HG02970 (cell line): ENCODE results near the gene HSPA12A.
"Not testable (repeated sequence)": the region's sequence is repeated elsewhere in the genome, so short reads cannot be mapped to it uniquely, and the experiment has no call there.

ENCODE experiments used
- ATAC-seq: cut with Tn5 transposase; IDR thresholded peaks from one replicate; pipeline ENCODE4 v1.9.1; 2021; ENCODE audit warnings: mild to moderate bottlenecking, moderate library complexity, moderate number of reproducible peaks; ENCODE audit not compliant: unreplicated experiment, low FRiP score

The HSPA12A gene

GRCh38 chr10:116719804-116720203, 22.6 kb downstream of the HSPA12A start:
- no peak for ATAC-seq

GRCh38 chr10:116718058-116718457, 24.3 kb downstream of the HSPA12A start:
- ATAC-seq: no peak

GRCh38 chr10:116716381-116716780, 26.0 kb downstream of the HSPA12A start:
- no peak for ATAC-seq

- no peak for ATAC-seq
Observed at GRCh38 chr10:116715839-116716377, 26.5 kb downstream of the HSPA12A start.

GRCh38 chr10:116715341-116715740, 27.0 kb downstream of the HSPA12A start:
- ATAC-seq: no peak

- ATAC-seq: no peak
Observed at GRCh38 chr10:116713846-116714245, 28.5 kb downstream of the HSPA12A start.

GRCh38 chr10:116712989-116713543, 29.3 kb downstream of the HSPA12A start:
- ATAC-seq: no peak

- no peak for ATAC-seq
Observed at GRCh38 chr10:116712519-116712918, 29.8 kb downstream of the HSPA12A start.

GRCh38 chr10:116711803-116712202, 30.6 kb downstream of the HSPA12A start:
- ATAC-seq: not testable (repeated sequence)

GRCh38 chr10:116710076-116710475, 32.3 kb downstream of the HSPA12A start:
- ATAC-seq: no peak

- ATAC-seq: no peak
Observed at GRCh38 chr10:116708877-116709276, 33.5 kb downstream of the HSPA12A start.

GRCh38 chr10:116708391-116708821, 34.0 kb downstream of the HSPA12A start:
- no peak for ATAC-seq

GRCh38 chr10:116707981-116708380, 34.4 kb downstream of the HSPA12A start:
- ATAC-seq: no peak

- ATAC-seq: no peak
Observed at GRCh38 chr10:116706281-116706680, 36.1 kb downstream of the HSPA12A start.

GRCh38 chr10:116705498-116705897, 36.9 kb downstream of the HSPA12A start:
- ATAC-seq: no peak

- ATAC-seq: no peak
Observed at GRCh38 chr10:116704926-116705325, 37.4 kb downstream of the HSPA12A start.

GRCh38 chr10:116702165-116702564, 40.2 kb downstream of the HSPA12A start:
- ATAC-seq: no peak

GRCh38 chr10:116699471-116700150, 42.8 kb downstream of the HSPA12A start:
- ATAC-seq: no peak

- no peak for ATAC-seq
Observed at GRCh38 chr10:116699049-116699448, 43.3 kb downstream of the HSPA12A start.

- no peak for ATAC-seq
Observed at GRCh38 chr10:116698364-116698763, 44.0 kb downstream of the HSPA12A start.

GRCh38 chr10:116697816-116698215, 44.5 kb downstream of the HSPA12A start:
- no peak for ATAC-seq

GRCh38 chr10:116696919-116697318, 45.4 kb downstream of the HSPA12A start:
- ATAC-seq: no peak
